HG03175 (cell line): Measurements from ENCODE around the gene RALB.
"Not testable (repeated sequence)": the region's sequence is repeated elsewhere in the genome, so short reads cannot be mapped to it uniquely, and the experiment has no call there.

ENCODE experiments used
- ATAC-seq: cut with Tn5 transposase; IDR thresholded peaks from one replicate; pipeline ENCODE4 v1.9.1; 2021; ENCODE audit warnings: mild to moderate bottlenecking, moderate library complexity; ENCODE audit not compliant: unreplicated experiment

RALB gene

DNA sequence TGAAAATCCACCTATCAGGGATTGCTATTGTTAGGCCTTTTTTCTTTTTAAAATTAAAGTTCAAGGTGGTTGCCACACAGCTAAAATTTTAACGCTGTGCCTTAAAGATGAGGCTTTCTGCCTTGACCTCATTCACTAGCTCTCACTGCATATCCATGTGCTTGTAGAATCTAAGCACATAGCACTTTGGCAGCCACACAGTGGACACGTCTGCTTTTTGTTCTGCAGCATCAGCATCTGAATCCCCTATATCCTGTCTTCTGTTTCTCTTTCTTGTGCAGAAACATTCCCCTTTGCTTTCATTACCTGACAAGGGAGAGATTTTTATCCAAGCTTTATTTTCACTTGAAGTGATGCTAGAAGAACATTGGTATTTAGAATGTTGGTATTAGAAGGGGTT, 38.1 kb downstream of the RALB start:
- ATAC-seq: no peak

DNA sequence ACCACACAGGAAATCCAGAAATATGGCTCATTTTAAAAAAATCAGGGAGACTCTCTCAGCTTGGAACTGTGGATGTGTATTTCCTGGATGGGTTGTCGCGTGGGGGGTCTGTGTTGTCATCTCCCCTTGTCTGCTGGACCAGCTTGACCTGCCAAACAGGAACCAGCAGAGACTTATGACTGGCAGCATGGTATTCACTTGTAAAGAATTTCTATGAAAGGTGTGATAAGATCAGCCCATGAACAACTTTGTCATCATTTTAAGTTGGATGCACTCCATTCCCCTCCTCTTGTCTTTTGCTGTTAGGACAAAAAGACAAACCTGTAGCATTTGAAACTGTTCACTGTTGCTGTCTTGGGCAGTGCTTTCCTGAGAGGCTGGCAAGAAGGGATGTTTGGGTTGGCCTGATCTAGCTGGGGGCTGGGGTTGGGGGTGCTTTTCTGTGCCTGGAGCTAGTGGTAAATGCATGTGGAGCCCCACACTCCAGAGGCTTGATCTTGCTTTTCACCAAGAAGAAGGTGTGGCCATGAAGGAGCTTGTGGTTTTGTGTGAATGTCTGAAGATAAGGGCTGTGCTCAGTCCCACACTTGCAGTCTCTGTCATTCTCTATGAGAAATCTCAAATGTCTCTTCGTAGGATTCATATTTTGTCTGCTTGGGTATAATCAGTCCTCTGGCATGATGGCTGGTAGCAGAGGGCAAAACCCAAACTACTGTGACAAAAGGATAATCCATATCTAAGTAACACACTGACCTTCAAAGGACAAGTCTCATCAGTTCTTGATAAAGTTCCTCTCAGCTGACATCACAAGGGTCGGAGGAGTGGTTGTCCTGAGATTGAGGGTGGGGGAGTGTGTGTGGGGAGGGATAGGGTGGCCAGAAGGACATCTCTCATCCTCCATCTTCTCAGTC, 39.0 kb downstream of the RALB start:
- no peak for ATAC-seq

DNA sequence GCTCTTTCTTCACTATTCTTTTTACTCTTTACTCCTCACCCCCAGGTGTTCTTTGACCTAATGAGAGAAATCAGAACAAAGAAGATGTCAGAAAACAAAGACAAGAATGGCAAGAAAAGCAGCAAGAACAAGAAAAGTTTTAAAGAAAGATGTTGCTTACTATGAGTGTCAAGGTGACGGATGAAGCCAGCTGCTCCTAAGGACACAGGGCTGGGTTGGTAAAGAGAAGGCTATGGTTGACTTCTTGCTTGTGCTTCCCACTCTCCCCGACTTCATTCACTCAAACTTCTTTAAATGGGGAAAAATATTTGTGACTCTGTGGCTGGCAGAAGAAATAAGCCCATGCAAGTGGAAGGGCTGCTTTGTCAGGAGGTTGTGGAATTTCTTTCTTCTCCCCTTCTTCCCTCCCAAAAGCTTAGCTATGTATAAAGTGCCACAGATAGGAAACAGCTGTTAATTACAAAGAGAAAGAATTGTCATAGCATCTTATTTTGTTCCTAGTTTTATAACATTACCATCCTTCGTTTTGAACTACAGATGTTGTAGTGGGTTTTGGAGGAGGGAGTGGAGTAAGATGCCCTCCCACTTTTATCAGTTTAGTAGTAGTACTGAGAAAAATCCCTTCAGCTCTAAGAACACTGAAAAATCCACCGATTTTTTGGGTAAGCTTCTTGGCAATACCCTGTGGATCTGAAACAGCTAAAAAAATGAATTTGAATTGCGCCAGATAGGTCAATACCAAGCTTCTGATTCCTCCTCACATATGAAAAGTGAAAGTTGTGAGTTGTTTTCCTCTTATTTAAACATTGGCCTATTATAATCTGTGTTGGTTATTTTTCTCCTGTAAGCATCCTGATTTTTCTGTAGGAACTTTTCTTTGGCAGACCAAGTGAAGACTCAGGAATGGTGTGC, 40.7 kb downstream of the RALB start:
- ATAC-seq: peak; percentile 28

DNA sequence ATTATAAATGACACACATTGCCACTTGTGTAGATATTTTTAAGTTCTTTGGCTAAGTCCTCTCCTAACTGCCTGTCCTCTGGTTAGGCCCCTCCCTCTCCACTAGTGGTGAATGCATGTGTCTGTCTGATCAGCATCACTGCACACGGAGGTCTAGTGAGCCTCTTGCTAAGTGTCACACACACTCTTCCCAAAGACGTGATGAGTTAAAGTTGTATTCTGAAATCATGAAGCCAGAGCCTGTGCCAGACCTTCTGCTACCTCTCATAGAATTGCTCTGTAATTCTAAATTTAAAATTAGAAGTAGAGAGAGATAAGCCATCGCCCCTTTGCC, 41.3 kb downstream of the RALB start:
- peak; percentile 97 for ATAC-seq

DNA sequence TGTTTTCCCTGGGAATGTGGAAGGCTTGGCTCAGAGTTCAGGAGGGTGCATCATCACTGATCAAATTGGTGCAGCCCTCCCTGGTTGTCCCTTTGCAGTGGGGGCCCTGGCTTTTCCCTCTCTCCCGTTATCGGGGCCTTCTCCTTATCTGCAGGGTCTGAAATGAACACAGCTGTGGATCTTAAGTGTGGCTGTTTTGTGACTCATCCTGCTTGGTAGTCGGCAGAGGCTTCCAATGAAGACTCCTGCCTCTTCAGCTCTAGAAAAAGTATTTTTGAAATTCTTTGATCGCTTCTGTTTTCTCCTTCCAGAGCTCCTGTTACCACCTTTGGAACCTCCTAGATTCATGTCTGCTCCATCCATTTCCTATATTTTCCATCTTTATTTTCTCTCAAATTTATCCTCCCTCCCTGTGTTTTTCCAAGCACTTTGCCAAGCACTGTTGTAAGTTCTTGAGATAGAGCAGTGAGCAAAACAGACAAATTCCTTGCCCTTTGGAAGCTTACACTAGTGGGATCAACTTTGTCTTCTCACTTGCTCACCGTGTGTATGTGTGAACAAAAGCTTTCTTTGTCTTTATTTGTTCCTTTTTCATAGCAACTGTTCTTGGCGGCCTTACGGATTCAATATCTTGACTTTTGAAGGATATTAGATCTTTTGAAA, 45.7 kb downstream of the RALB start:
- ATAC-seq: no peak

DNA sequence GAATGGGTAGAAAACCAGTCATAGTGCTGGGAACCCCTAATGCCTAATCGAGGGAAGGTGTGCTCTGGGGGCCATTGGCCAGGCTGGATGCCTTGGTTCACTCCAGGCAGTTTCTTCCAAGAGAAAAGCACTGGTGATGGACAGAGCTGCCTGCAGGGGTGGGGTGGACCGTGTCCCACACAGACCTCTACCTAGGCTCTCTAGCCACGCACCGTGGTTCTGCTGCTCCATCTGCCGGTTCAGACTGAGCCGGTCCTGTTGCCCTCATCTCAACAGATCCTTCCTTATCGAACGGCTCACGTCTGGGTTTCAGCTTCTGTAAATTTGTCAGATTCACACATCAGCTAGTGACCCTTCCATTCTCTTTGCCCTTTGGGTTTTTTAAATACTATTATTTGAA, 46.4 kb downstream of the RALB start:
- no peak for ATAC-seq

DNA sequence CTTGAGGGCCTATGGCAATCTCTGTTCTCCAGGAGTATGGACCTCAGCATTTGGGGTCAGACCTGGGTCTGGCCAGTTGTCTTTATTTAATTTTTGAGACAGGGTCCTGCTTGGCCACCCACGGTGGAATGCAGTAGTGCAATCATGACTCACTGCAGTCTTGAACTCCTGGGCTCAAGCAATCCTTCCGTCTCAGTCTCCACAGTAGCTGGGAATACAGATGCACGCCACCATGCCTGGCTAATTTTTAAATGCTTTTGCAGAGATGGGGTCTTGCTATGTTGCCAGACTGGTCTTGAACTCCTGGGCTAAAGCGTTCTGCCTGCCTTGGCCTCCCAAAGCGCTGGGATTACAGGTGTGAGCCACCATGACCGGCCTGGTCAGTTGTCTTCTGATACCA, 46.9 kb downstream of the RALB start:
- no peak for ATAC-seq

DNA sequence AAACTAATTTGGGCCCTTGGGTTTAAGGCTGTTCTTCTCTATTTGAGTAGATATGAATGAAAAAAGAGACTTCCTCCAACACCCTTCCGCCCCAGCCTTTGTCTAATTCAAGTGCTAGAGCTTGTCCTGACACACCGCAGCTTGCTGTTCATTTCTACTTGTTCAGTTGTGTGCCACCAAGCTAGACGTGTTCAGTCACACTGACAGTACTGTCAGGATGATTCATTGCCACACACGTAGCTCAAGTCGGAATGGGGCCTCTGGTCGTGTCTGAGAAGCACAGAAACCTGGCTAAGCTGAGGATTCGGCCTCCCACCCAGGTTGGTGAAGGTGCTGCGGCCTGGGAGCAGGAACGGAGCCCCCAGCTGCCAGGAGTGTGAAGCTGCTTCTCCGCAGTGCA, 47.7 kb downstream of the RALB start:
- no peak for ATAC-seq

DNA sequence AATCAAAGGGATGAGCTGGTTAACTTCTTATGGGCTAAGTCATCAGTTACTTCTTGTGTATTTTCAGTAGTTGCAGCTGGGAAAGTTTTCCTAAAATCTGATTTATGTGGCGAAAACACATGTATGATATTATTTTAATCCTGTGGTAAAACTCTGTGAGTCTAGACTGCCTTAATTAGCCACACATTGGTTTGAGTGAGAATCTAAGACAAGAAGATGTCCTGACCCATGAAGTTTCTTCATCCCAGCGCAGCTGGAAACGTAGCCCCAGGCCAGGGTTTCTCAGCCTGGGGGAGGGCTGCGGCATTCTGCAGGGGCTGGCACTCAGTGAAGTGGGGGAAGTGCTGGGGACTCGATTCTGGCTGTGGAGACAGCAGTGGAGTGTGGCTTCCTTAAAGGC, 48.6 kb downstream of the RALB start:
- no peak for ATAC-seq

DNA sequence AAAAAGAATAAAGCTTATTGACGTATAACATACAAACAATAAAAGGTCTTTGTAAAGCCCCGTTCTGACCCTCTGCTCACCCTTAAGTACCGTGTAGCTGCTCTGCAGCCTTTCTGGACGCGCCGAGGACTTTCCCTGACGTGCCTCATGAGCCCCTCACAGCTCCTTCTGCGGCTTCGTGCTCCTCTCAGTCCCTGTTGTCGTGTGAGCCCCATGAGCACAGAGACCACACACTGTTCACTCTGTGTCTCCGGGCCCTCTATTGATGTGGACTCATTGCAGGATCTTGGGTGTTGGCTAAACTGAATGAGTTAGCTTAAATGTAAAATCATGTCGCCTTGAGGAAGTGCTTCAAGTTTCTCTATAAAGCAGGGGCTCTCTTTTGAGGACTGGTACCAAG, 49.6 kb downstream of the RALB start:
- no peak for ATAC-seq

DNA sequence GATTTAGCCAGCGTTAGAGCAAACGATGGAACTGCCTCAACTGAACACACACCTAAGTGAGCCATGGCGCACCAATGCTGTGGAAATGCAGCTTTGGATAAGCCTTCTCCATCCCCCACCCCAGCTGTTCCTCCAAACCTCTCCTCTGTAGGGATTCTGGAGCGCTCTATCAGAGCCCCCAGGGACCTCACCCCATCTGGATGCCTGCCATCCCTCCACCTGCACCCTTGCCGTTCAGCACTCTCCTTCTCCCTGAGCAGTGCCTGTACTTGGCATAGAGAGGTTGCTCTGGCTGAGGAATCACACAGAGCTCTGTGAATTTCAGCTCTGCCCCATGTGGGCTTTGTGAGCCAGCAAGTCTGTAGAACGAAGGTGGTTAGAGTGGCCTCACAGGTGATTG, 50.5 kb downstream of the RALB start:
- ATAC-seq: no peak

DNA sequence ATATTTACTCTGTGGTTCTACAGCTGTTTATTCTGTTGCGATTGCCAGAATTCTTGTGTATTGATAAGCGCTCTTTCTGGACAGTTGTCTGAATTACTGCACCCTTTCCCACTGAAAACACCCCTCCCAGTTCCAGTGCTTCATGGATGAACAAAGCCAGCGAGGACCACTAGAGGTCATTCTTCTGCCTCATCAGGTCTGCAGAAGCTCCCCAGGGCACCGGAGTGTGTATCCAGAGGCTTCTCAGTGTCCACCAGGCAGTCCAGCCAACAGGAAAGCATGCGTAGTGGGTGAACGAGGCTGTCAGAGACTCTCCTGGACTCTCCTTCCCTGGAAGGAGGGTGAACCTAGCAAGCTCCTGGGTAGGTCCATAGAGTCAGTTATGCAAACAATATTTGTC, 52.6 kb downstream of the RALB start:
- ATAC-seq: no peak

DNA sequence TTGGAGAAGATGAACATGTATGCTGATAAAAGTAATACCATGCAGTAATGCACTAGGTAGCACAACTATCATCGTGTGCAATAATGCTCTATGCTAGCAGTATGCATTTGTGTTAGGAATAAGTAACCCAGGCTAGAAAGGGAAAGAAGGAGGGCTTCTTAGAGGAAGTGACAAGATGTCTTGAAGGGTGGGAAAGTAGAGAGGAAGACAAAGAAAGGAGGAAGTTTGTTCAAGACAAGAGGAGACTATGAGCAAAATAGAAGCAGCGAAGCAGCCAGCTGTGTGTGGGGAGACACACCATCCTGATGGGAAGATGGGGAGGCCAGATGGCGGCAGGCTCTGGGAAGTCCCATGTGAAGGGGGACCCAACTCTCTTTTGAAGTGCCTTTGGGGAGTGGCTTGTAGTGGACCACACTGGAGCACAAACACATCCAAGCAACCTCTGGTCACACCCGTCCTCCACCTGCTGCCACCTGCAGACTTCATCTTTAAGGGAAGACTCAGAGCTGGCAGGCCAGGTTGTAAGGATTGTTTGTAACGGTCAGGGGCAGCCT, 53.4 kb downstream of the RALB start:
- no peak for ATAC-seq

DNA sequence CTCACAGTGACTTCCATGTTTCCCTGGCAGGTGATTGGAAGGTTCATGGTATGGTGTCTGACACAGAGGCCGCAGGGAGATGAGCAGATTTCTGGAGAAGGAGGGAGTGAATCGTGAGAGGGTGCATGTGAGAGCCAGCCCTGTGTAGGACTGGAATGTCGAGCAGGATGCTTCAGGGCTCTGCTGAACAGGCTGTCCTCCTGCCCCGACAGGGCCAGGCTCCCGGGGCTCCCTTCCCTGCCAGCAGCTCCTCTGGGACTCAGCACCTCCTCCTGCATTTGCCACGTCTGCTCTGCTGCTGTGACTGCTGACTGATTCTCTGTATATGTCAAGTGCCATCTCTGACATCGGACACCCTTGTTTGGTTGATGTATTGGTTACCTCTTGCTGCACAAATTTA, 54.8 kb downstream of the RALB start:
- ATAC-seq: no peak

DNA sequence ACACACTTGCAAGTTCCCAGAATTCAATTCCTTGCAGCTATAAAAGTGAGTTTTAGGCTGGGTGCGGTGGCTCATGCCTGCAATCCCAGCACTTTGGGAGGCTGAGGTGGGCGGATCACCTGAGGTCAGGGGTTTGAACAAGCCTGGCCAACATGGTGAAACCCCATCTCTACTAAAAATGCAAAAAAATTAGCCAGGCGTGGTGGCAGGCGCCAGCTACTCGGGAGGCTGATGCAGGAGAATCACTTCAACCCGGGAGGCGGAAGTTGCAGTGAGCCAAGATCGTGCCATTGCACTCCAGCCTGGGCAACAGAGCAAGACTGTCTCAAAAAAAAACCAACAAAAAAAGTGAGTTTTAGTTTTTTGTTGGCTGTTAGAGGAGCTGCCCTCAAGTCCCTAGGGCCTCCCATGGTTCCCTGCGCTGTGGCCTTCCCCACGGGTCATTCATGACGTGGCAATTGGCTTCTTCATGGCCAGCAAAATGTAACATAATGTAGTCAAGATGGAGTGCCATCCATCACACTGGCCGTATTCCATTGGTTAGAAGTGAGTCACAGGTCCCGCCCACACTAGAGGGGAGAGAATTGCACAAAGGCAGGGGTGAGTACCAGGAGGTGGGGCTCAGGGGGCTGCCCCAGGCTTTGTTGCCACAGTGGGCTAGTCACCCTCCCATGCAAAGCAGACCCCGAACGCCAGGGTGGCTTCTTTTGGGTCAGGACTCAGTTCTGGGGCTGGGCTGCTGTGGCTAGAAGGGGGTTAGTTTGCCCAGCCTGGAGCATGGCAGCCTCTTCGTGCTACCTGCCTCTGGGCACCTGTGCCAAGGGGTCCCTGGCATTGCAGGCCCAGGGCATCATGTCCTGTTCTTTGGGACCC, 55.6 kb downstream of the RALB start:
- ATAC-seq: peak; percentile 49

DNA sequence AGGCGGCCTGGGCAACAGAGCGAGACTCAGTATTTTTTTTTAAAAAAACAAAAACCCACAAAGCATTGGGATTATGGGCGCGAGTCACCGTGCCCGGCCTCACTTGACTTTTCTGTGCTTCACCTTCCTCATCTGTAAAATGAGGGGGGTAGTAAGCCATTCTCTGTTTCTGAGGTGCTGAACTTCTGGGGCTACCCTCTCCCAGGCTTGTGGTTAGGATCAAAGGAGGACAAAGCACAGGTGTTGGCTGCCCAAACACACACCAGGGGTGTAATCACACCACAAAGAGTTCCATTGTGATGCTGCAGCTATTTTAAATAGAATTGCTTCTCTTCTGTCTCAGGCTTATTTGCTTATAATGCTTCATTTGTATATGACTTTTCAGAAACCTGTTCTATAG, 57.5 kb downstream of the RALB start:
- ATAC-seq: peak; percentile 33

DNA sequence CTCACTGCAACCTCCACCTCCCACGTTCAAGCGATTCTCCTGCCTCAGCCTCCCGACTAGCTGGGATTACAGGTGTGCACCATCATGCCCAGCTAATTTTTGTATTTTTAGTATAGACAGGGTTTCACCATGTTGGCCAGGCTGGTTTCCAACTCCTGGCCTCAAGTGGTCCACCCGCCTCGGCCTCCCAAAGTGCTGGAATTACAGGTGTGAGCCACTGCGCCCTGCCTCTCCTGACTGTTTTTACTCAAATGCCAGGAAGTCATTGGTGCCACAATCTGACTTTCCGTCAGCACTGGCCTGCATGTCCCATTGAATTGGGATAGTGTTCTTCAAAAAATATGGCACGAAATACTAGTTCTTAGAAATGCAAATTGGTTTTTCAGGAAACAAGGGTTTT, 58.2 kb downstream of the RALB start:
- ATAC-seq: not testable (repeated sequence)

DNA sequence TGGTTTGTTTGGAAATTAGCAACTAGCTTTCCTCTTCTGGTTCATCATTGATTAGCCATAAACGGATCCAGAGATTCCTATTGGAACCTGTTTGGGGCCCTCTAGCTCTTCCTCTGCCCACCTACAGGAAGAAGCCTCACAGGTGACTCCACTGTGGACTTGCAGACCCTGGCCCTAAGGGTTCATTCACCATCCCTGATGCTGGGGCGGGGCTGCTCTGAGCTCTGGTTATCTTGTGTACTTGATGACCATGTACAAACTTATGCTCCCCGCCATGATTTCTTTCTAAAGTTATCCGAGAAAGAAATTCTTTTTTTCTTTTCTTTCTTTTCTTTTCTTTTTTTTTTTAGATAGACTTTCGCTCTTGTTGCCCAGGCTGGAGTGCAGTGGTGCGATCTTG, 59.4 kb downstream of the RALB start:
- no peak for ATAC-seq

DNA sequence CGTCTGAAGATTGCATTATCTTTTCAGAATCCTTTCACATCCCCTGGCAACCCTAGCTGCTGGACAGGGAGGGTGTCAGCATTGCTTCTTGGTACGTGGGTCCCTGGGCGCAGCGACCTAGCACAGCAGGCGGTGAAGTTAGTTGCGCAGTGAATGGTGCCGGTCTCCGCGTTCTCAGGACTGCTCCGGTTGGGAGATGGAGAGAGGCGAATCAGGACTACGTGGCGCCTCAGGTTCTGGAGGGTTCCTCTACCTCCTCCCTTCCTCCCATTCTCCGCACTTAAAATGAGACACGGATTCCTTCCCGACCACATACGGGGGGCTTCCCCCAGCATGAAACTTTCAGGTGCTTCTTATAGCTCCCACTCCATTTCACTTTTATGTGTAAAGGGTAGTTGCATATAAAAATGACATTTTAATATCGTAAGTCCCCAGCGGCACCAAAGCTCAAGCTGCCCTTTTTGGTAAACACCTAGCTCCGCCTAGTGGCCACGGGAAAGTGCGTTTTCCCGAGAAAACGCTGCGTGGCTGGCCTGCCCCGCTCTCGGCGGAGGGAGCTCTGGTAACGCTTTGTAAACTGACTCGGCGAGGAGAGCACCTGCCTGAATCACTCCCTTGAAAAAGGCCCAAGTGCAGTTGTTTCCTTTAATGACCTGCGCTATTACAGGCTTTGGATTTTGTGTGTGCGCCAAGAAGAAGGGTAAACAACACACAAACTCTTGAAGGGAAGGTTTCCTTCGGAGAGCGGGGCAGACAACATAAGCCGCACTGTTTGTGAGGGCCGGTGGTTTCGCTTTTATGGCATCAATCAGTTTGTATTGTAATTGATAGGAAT, 60.4 kb downstream of the RALB start:
- ATAC-seq: peak; percentile 58
